PC-9 (cell line): ENCODE measurements around the gene B4GALT3. TPM values are rescaled to one million over a fixed set of nuclear protein-coding genes. Genes with fewer than 3 reads are reported as not detected.

Source experiments
- BruUV-seq: library from RNA; stranded (reverse); fragments of 400-500 nt; replicated peaks from 2 replicates; lab custom pipeline; 2021; lab: Mats Ljungman, UMichigan
- CTCF ChIA-PET: fragments of 300-600 bp; sonication (Branson Sonifier 250); formaldehyde crosslinking; loops from one replicate; lab custom pipeline; 2022; ENCODE audit warnings: antibody characterized with exemption; lab: Charles Lee
- POLR2A ChIA-PET: fragments of 300-600 bp; sonication (Branson Sonifier 250); formaldehyde crosslinking; loops from one replicate; lab custom pipeline; 2022; ENCODE audit warnings: antibody characterized with exemption; ENCODE audit not compliant: unreplicated experiment; lab: Charles Lee
- DNase-seq, 2 experiments: peaks; one replicate each; pipeline versions ENCODE4 v3.0.0 to v3.0.0-alpha.2; 2015 to 2022; ENCODE audit warnings: mixed read lengths in 1 of 2
- H2AFZ ChIP-seq: fragments of 200-600 bp; sonication (generic); 2 replicates; pipeline ENCODE4 v1.8.1; 2017; ENCODE audit warnings: antibody characterized with exemption
- H3F3A ChIP-seq: fragments of 200-600 bp; sonication (generic); 2 replicates; pipeline ENCODE4 v1.8.1; 2017; ENCODE audit warnings: antibody characterized with exemption, mild to moderate bottlenecking, low read depth; ENCODE audit not compliant: insufficient read depth
- H3K27ac ChIP-seq: fragments of 200-600 bp; sonication (generic); 2 replicates; pipeline ENCODE4 v1.6.1; 2016; ENCODE audit warnings: mixed run types
- H3K27me3 ChIP-seq: fragments of 200-600 bp; sonication (generic); 2 replicates; pipeline ENCODE4 v1.6.1; 2016; ENCODE audit warnings: low read depth, mixed run types; ENCODE audit not compliant: insufficient read depth
- H3K36me3 ChIP-seq: fragments of 200-600 bp; sonication (generic); 2 replicates; pipeline ENCODE4 v1.6.1; 2016; ENCODE audit warnings: low read depth, mixed run types
- H3K4me1 ChIP-seq: fragments of 200-600 bp; sonication (generic); replicated peaks from 2 replicates; pipeline ENCODE4 v1.6.1; 2016; ENCODE audit warnings: mixed run types; ENCODE audit not compliant: insufficient read depth
- H3K4me2 ChIP-seq: fragments of 200-600 bp; sonication (generic); 2 replicates; pipeline ENCODE4 v1.6.1; 2017; ENCODE audit warnings: mixed run types
- H3K4me3 ChIP-seq: fragments of 200-600 bp; sonication (generic); 2 replicates; pipeline ENCODE4 v1.6.1; 2016; ENCODE audit warnings: mixed run types
- H3K79me2 ChIP-seq: fragments of 200-600 bp; sonication (generic); 2 replicates; pipeline ENCODE4 v1.6.1; 2017; ENCODE audit warnings: low read depth, mixed run types
- H3K9me2 ChIP-seq: fragments of 200-600 bp; sonication (generic); 2 replicates; pipeline ENCODE4 v1.8.1; 2017; ENCODE audit warnings: mild to moderate bottlenecking; ENCODE audit not compliant: insufficient read depth
- H3K9me3 ChIP-seq: fragments of 200-600 bp; sonication (generic); 2 replicates; pipeline ENCODE4 v1.8.1; 2016; ENCODE audit warnings: low read depth; ENCODE audit not compliant: insufficient read depth
- H4K20me1 ChIP-seq: fragments of 200-600 bp; sonication (generic); 2 replicates; pipeline ENCODE4 v1.8.1; 2017; ENCODE audit not compliant: insufficient read depth
- EZH2 ChIP-seq: fragments of 200-600 bp; sonication (generic); IDR thresholded peaks from 2 replicates; pipeline ENCODE4 v1.8.0; 2017; ENCODE audit warnings: antibody characterized with exemption, low read depth
- intact Hi-C: fragments of 100-400 bp; cut with micrococcal nuclease; formaldehyde crosslinking; loops from one replicate; pipeline ENCODE4 v1.10.0; 2022; ENCODE audit not compliant: unreplicated experiment
- total RNA-seq: library from RNA; stranded (reverse); gene quantifications from 2 replicates; pipeline ENCODE4 v1.2.3, GENCODE V29; 2021
- TF ChIP-seq, protein P1 (sequence below): fragments of 200-600 bp; sonication (generic); conservative IDR thresholded peaks from 2 replicates; pipeline ENCODE4 v1.6.1; 2017; ENCODE audit warnings: mixed run types, antibody characterized with exemption, mild to moderate bottlenecking, moderate library complexity

The B4GALT3 gene
- total RNA-seq, 1 experiment from 2014 or later = 35.5 TPM

GRCh38 chr1:161166669-161167548 lies 10.4 kb downstream of the B4GALT3 start:
- CTCF ChIA-PET = interaction anchor here (0.7 kb wide), 1 partner anchor 172 kb away, joined by 4 read pairs; no protein-coding TSS in a partner anchor
- H3F3A ChIP-seq = peaks cover 28% of the 10 kb centered on the region; the same call in 1 of the 2 replicates
- H3K4me1 ChIP-seq = peaks cover 15% of the 10 kb centered on the region
- peak overlapping the region; percentile 72 for H3K4me3 ChIP-seq
- peak overlapping the region; percentile 90 for H2AFZ ChIP-seq
- H3K27me3 ChIP-seq = no peaks in the 10 kb centered on the region
- no peak overlapping the region for H3K27ac ChIP-seq
- peak in 1 of 2 experiments; percentile 22 for DNase-seq
- H3K9me2 ChIP-seq = no peaks in the 10 kb centered on the region
- no peaks in the 10 kb centered on the region; the same call in none of the 2 replicates for H3K36me3 ChIP-seq
- intact Hi-C loops = loop anchor here (2.0 kb wide), 1 partner anchor 48 kb away; the partner anchor contains the start of genes NIT1 and PFDN2
- no peaks in the 10 kb centered on the region for H3K79me2 ChIP-seq
- no peak for TF ChIP-seq EZH2
- TF ChIP-seq, protein P1, sequence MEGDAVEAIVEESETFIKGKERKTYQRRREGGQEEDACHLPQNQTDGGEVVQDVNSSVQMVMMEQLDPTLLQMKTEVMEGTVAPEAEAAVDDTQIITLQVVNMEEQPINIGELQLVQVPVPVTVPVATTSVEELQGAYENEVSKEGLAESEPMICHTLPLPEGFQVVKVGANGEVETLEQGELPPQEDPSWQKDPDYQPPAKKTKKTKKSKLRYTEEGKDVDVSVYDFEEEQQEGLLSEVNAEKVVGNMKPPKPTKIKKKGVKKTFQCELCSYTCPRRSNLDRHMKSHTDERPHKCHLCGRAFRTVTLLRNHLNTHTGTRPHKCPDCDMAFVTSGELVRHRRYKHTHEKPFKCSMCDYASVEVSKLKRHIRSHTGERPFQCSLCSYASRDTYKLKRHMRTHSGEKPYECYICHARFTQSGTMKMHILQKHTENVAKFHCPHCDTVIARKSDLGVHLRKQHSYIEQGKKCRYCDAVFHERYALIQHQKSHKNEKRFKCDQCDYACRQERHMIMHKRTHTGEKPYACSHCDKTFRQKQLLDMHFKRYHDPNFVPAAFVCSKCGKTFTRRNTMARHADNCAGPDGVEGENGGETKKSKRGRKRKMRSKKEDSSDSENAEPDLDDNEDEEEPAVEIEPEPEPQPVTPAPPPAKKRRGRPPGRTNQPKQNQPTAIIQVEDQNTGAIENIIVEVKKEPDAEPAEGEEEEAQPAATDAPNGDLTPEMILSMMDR = no peak
- H3K9me3 ChIP-seq = no peaks in the 10 kb centered on the region
- POLR2A ChIA-PET = interaction anchor here (0.7 to 1.2 kb wide), 2 partner anchors 13 to 146 kb away, joined by 5 to 15 read pairs; partner anchors contain the start of genes F11R and UFC1
- H4K20me1 ChIP-seq = no peaks in the 10 kb centered on the region
- peak overlapping the region; percentile 98 for H3K4me2 ChIP-seq
- TSS peak; percentile 9 for BruUV-seq

DNA sequence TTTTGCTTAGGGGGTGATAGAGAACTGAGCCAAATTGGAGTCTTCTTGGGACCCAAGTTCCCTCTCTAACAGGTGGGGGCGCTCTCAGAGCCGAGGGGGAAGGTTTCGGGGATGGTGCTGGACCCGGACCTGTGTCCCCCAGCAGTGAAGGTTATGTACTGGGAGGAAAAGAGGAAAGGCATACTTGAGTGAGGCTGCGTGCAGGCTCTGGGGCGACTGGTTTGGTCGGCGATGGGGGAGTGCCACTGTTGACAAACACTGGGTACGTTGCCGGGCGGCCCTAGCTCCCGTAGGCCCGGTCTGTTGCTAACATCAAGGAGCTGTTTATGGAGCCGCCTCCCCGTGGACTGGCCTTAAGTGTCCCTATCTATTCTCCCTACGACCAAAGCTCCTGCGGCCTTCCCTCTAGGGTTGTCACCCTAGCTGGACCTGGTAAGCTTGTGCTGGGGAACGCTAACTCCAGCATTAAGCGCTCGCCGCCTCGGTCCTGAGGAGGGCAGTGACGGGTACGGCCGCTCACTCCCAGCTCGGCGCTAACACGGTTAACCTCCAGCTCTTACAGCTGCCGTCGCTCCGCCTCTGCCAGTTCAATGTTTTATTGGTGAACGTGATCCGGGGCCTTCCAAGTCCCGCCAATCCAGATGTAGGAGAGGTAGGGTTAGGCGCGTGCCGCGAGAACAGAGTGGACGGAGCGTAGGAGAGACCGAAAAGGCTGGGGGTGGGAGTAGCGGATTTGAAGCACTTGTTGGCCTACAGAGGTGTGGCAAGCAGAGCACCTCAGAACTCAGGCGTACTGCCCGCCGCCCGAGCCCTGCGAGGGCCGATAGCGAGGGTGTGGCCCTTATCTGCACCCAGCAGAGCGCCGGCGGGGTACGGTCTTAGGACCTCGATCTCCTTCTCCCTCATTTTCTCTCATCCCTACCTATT lies 11.3 kb downstream of the B4GALT3 start, which contains the start of gene PPOX:
TSS of gene PPOX (plus strand) at position 685 of the 927 bp plus-strand sequence. CDS start 422 bp downstream, outside the sequence.
- Histone ChIP-seq H3K9me3 (no peaks in the 10 kb centered on the region), H3K9me2 (no peaks in the 10 kb centered on the region), H3K27ac (peak within 1 kb of the TSS; percentile 45), H3K79me2 (peaks cover 4% of the 10 kb centered on the region; the same call in 1 of the 2 replicates), H3K36me3 (peaks cover 3% of the 10 kb centered on the region), H4K20me1 (no peaks in the 10 kb centered on the region), H3F3A (peaks cover 26% of the 10 kb centered on the region; the same call in 1 of the 2 replicates), H3K4me2 (peak within 1 kb of the TSS; percentile 98), H2AFZ (peak within 1 kb of the TSS; percentile 90), H3K4me3 (peak within 1 kb of the TSS; percentile 72), H3K4me1 (peaks cover 15% of the 10 kb centered on the region), H3K27me3 (no peaks in the 10 kb centered on the region)
- TSS peak; percentile 64 for BruUV-seq
- ChIA-PET POLR2A (interaction anchor here (0.6 to 1.2 kb wide), 5 partner anchors 11 to 251 kb away, joined by 4 to 15 read pairs (median 6); partner anchors contain the start of gene UFC1), CTCF (interaction anchor here (1.4 kb wide), 1 partner anchor 145 kb away, joined by 5 read pairs; the partner anchor contains the start of gene F11R)
- TF ChIP-seq, protein P1 = no peak; the same call in 1 of the 2 replicates
- no peak for TF ChIP-seq EZH2
- intact Hi-C loops = loop anchor here (2.0 kb wide), 1 partner anchor 47 kb away; the partner anchor contains the start of genes NIT1 and PFDN2
- DNase-seq = peak; percentile 95 to 96
